ENCODE data around the gene XRCC2. TPM values are rescaled to one million over a fixed set of nuclear protein-coding genes. Genes with fewer than 3 reads are reported as not detected.

Gene XRCC2
- polyA plus RNA-seq, 1 donor from 2014 or later = 0.89 TPM

DNA sequence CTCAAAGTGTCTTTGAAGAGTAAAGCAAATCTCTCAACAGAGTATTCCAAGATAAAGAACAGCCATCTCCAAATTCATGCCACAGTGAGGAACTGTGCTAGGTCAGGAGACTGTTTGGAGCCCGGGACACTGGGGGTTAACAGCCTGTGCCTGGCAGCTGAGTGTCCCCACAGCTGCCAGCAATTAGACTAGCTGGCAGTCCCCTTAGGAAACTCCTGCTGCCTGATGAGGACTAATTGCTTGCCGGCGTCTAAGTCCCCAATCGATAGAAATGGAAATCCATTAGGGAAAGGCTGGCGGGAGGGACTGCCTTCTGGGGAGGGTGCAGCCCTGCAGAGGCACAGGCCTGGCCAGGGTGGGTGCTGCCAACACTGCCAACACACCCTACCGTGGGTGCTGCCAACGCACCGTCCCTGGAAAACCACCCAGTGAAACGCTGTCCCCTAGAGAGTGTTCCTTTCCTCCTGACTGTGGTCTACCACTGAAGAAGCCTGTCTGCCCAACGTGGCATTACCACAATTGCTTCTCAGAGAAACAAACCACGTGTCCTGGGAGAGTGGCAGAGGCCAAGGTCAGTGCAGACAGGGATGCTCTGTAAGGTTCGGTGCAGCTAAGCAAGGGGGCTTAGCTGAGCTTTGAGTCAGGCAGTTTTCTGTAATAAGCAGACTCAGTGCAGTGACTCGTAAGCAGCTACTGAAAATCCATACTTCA lies 60.8 kb downstream of the XRCC2 start:
- H3K4me3 ChIP-seq (ENCODE audit: low read length) = peak overlapping the region; percentile 23
- H3K27ac ChIP-seq (ENCODE audit: low read length) = no peak overlapping the region
- no peaks in the 10 kb centered on the region for H4K20me1 ChIP-seq (ENCODE audit: insufficient read depth)
- H3K9me3 ChIP-seq (ENCODE audit: low read length) = no peaks in the 10 kb centered on the region
- no peak for TF ChIP-seq MXI1 (conservative IDR thresholded peaks at IDR 0.05; ENCODE audit: poor library complexity, severe bottlenecking)
- TF ChIP-seq, protein P1, sequence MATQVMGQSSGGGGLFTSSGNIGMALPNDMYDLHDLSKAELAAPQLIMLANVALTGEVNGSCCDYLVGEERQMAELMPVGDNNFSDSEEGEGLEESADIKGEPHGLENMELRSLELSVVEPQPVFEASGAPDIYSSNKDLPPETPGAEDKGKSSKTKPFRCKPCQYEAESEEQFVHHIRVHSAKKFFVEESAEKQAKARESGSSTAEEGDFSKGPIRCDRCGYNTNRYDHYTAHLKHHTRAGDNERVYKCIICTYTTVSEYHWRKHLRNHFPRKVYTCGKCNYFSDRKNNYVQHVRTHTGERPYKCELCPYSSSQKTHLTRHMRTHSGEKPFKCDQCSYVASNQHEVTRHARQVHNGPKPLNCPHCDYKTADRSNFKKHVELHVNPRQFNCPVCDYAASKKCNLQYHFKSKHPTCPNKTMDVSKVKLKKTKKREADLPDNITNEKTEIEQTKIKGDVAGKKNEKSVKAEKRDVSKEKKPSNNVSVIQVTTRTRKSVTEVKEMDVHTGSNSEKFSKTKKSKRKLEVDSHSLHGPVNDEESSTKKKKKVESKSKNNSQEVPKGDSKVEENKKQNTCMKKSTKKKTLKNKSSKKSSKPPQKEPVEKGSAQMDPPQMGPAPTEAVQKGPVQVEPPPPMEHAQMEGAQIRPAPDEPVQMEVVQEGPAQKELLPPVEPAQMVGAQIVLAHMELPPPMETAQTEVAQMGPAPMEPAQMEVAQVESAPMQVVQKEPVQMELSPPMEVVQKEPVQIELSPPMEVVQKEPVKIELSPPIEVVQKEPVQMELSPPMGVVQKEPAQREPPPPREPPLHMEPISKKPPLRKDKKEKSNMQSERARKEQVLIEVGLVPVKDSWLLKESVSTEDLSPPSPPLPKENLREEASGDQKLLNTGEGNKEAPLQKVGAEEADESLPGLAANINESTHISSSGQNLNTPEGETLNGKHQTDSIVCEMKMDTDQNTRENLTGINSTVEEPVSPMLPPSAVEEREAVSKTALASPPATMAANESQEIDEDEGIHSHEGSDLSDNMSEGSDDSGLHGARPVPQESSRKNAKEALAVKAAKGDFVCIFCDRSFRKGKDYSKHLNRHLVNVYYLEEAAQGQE (IDR thresholded peaks at IDR 0.05; ENCODE audit: borderline replicate concordance) = no peak
- TF ChIP-seq, protein P2, sequence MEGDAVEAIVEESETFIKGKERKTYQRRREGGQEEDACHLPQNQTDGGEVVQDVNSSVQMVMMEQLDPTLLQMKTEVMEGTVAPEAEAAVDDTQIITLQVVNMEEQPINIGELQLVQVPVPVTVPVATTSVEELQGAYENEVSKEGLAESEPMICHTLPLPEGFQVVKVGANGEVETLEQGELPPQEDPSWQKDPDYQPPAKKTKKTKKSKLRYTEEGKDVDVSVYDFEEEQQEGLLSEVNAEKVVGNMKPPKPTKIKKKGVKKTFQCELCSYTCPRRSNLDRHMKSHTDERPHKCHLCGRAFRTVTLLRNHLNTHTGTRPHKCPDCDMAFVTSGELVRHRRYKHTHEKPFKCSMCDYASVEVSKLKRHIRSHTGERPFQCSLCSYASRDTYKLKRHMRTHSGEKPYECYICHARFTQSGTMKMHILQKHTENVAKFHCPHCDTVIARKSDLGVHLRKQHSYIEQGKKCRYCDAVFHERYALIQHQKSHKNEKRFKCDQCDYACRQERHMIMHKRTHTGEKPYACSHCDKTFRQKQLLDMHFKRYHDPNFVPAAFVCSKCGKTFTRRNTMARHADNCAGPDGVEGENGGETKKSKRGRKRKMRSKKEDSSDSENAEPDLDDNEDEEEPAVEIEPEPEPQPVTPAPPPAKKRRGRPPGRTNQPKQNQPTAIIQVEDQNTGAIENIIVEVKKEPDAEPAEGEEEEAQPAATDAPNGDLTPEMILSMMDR (IDR thresholded peaks at IDR 0.05; ENCODE audit: poor library complexity, severe bottlenecking) = no peak
- H3K9ac ChIP-seq (ENCODE audit: low read length) = peak overlapping the region; percentile 1
- no peaks in the 10 kb centered on the region for H3K27me3 ChIP-seq (ENCODE audit: insufficient read depth, low read depth, low read length)
- no peak overlapping the region for H2AFZ ChIP-seq (ENCODE audit: low read depth, low read length)
- H3F3A ChIP-seq (ENCODE audit: insufficient read depth, low read length, poor library complexity, severe bottlenecking) = no peaks in the 10 kb centered on the region
- no peaks in the 10 kb centered on the region for H3K79me2 ChIP-seq (replicated peaks; ENCODE audit: insufficient read depth, low read length)
- no peak overlapping the region for H3K4me2 ChIP-seq (ENCODE audit: low read length)
- H3K36me3 ChIP-seq (ENCODE audit: insufficient read depth, low read length) = no peaks in the 10 kb centered on the region
- no peaks in the 10 kb centered on the region for H3K9me2 ChIP-seq (ENCODE audit: insufficient read depth, low read length)

DNA sequence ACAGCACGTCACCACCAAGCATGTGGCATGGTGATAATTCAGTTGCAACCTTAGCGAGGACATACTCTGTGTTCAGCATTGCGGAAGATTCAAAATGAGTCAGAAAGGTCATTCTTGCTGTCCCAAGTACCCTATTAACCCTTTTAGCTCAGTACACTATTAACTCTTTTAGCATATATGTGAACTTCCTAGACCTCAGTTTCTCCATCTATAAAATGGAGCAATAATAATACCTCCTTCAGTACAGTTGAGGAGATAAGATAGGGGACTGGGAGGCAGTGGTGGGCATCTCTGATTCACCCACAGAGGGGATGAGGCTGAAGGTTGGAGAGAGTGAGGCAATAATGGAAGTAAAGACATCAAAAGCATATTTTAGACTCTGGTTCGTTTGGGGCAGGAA lies 67.3 kb downstream of the XRCC2 start:
- Histone ChIP-seq H3K9me2 (ENCODE audit: insufficient read depth, low read length) (no peaks in the 10 kb centered on the region), H3K79me2 (replicated peaks; ENCODE audit: insufficient read depth, low read length) (no peaks in the 10 kb centered on the region), H3K36me3 (ENCODE audit: insufficient read depth, low read length) (no peaks in the 10 kb centered on the region), H3K4me3 (ENCODE audit: low read length) (no peak overlapping the region), H3K27ac (ENCODE audit: low read length) (no peak overlapping the region), H2AFZ (ENCODE audit: low read depth, low read length) (no peak overlapping the region), H3K4me2 (ENCODE audit: low read length) (no peak overlapping the region), H3F3A (ENCODE audit: insufficient read depth, low read length, poor library complexity, severe bottlenecking) (no peaks in the 10 kb centered on the region), H3K27me3 (ENCODE audit: insufficient read depth, low read depth, low read length) (no peaks in the 10 kb centered on the region), H4K20me1 (ENCODE audit: insufficient read depth) (no peaks in the 10 kb centered on the region), H3K9me3 (ENCODE audit: low read length) (no peaks in the 10 kb centered on the region), H3K9ac (ENCODE audit: low read length) (no peak overlapping the region)
- TF ChIP-seq EP300 (conservative IDR thresholded peaks at IDR 0.05; ENCODE audit: poor library complexity, severe bottlenecking) (no peak), RAD21 (conservative IDR thresholded peaks at IDR 0.05) (no peak), SMC3 (conservative IDR thresholded peaks at IDR 0.05; ENCODE audit: poor library complexity) (no peak), POLR2AphosphoS5 (IDR thresholded peaks at IDR 0.05) (no peak), MXI1 (conservative IDR thresholded peaks at IDR 0.05; ENCODE audit: poor library complexity, severe bottlenecking) (no peak), TAF1 (IDR thresholded peaks at IDR 0.05; ENCODE audit: low read depth) (no peak), EZH2 (IDR thresholded peaks at IDR 0.05; ENCODE audit: borderline replicate concordance, insufficient read depth, low read length, poor library complexity, severe bottlenecking) (no peak)
- TF ChIP-seq, protein P2 (IDR thresholded peaks at IDR 0.05; ENCODE audit: poor library complexity, severe bottlenecking) = no peak
- TF ChIP-seq, protein P1 (IDR thresholded peaks at IDR 0.05; ENCODE audit: borderline replicate concordance) = no peak

All from neural cell (in vitro differentiated cells).